ENCODE data around the gene GRB2. TPM values are rescaled to one million over a fixed set of nuclear protein-coding genes. Genes with fewer than 3 reads are reported as not detected.

GRB2 gene
- polyA plus RNA-seq, 3 donors = 164 to 338 (median 262) TPM

DNA sequence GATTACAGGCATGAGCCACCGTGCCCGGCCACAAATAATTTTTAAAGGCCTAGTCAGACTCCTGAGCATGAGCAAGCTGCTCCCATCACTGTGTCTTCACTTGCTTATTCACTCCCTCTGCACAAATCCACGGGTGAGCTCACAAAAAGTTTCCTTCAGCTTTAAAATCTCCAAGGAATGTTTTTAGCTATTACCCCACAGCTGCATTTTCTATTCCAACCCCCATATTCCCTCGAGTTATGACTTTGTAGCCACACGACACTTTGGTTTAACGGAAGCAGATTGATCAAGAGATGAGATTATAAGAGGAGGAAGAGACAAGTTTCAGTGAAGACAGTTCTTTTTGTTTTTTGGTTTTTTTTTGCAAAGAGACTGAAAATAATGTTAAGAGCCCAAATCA lies 67.1 kb downstream of the GRB2 start:
- intact Hi-C loops (cut with micrococcal nuclease) = no loop called here
- WGBS (ENCODE audit: insufficient coverage) = 7% methylated on average over 4 of the region's 6 CpGs
- TF ChIP-seq, protein P1, sequence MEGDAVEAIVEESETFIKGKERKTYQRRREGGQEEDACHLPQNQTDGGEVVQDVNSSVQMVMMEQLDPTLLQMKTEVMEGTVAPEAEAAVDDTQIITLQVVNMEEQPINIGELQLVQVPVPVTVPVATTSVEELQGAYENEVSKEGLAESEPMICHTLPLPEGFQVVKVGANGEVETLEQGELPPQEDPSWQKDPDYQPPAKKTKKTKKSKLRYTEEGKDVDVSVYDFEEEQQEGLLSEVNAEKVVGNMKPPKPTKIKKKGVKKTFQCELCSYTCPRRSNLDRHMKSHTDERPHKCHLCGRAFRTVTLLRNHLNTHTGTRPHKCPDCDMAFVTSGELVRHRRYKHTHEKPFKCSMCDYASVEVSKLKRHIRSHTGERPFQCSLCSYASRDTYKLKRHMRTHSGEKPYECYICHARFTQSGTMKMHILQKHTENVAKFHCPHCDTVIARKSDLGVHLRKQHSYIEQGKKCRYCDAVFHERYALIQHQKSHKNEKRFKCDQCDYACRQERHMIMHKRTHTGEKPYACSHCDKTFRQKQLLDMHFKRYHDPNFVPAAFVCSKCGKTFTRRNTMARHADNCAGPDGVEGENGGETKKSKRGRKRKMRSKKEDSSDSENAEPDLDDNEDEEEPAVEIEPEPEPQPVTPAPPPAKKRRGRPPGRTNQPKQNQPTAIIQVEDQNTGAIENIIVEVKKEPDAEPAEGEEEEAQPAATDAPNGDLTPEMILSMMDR (IDR thresholded peaks at IDR 0.05) = no peak
- Mint-ChIP-seq H3K4me1 (peaks cover 72% of the 10 kb centered on the region), H3K27ac (peak overlapping the region; percentile 74 to 86 (median 81)), H3K9me3 (no peaks in the 10 kb centered on the region), H3K27me3 (ENCODE audit: low read depth in 3 of 3) (peaks cover 0 to 2% (median 0%) of the 10 kb centered on the region in 3 donors), H3K36me3 (peaks cover 11 to 27% of the 10 kb centered on the region in 2 donors), H3K4me3 (peak overlapping the region; percentile 2 to 69)
- no peak overlapping the region for H3K9ac ChIP-seq (ENCODE audit: insufficient read depth, low read length, poor library complexity, severe bottlenecking)
- peak overlapping the region; percentile 54 for H3K4me2 ChIP-seq (replicated peaks; ENCODE audit: extremely low read depth, low read length, poor library complexity, severe bottlenecking)
- H3K27me3 ChIP-seq (ENCODE audit: control insufficient read depth in 2 of 2, insufficient read depth in 2 of 2, low read length in 2 of 2) = no peaks in the 10 kb centered on the region
- H2AFZ ChIP-seq (ENCODE audit: insufficient read depth, low read depth, low read length, poor library complexity, severe bottlenecking) = no peak overlapping the region
- H3K79me2 ChIP-seq (ENCODE audit: insufficient read depth, low read length) = peaks cover 97% of the 10 kb centered on the region
- H4K20me1 ChIP-seq (ENCODE audit: insufficient read depth, low read length) = peaks cover 99% of the 10 kb centered on the region
- peak overlapping the region in 1 of 3 experiments; percentile 23 for H3K4me3 ChIP-seq (replicated peaks in 1 of 3; ENCODE audit: low read depth in 2 of 3, low read length in 3 of 3)
- peak overlapping the region; percentile 16 to 77 for H3K27ac ChIP-seq (ENCODE audit: low read depth in 1 of 2, low read length in 2 of 2)
- H3K36me3 ChIP-seq (replicated peaks in 1 of 2; ENCODE audit: control insufficient read depth in 1 of 2, insufficient read depth in 2 of 2, low read length in 2 of 2) = peaks cover 4 to 16% of the 10 kb centered on the region in 2 donors
- no peaks in the 10 kb centered on the region for H3K9me3 ChIP-seq (replicated peaks in 1 of 2; ENCODE audit: control insufficient read depth in 1 of 2, insufficient read depth in 1 of 2, low read length in 2 of 2)
- DNase-seq = no peak
- peaks cover 56 to 63% of the 10 kb centered on the region in 2 donors for H3K4me1 ChIP-seq (ENCODE audit: control insufficient read depth in 1 of 2, insufficient read depth in 2 of 2, low read length in 2 of 2)

- H3K27ac ChIP-seq (ENCODE audit: low read depth in 1 of 2, low read length in 2 of 2) = peak overlapping the region in 1 of 2 donors; percentile 21
- intact Hi-C loops (cut with micrococcal nuclease) = no loop called here
Observed at GRCh38 chr17:75335315-75335714, 70.2 kb downstream of the GRB2 start.

More at GRCh38 chr17:75335315-75335714, 70.2 kb downstream of the GRB2 start:
- no peak overlapping the region for H2AFZ ChIP-seq (ENCODE audit: insufficient read depth, low read depth, low read length, poor library complexity, severe bottlenecking)
- 90% methylated on average over 2 of the region's 3 CpGs for WGBS (ENCODE audit: insufficient coverage)
- peaks cover 97% of the 10 kb centered on the region for H3K79me2 ChIP-seq (ENCODE audit: insufficient read depth, low read length)
- Mint-ChIP-seq H3K36me3 (peaks cover 26 to 42% of the 10 kb centered on the region in 2 donors), H3K4me1 (peaks cover 45% of the 10 kb centered on the region), H3K9me3 (no peaks in the 10 kb centered on the region), H3K27me3 (ENCODE audit: low read depth in 3 of 3) (peaks cover 0 to 2% (median 0%) of the 10 kb centered on the region in 3 donors), H3K4me3 (no peak overlapping the region), H3K27ac (peak overlapping the region in 2 of 7 donors; percentile 0 to 54)
- H3K36me3 ChIP-seq (replicated peaks in 1 of 2; ENCODE audit: control insufficient read depth in 1 of 2, insufficient read depth in 2 of 2, low read length in 2 of 2) = peaks cover 27 to 35% of the 10 kb centered on the region in 2 donors
- H3K9me3 ChIP-seq (replicated peaks in 1 of 2; ENCODE audit: control insufficient read depth in 1 of 2, insufficient read depth in 1 of 2, low read length in 2 of 2) = no peaks in the 10 kb centered on the region
- H3K9ac ChIP-seq (ENCODE audit: insufficient read depth, low read length, poor library complexity, severe bottlenecking) = no peak overlapping the region
- DNase-seq = no peak
- TF ChIP-seq, protein P1 (IDR thresholded peaks at IDR 0.05) = no peak
- peaks cover 33% of the 10 kb centered on the region in 2 donors for H3K4me1 ChIP-seq (ENCODE audit: control insufficient read depth in 1 of 2, insufficient read depth in 2 of 2, low read length in 2 of 2)
- H3K4me2 ChIP-seq (replicated peaks; ENCODE audit: extremely low read depth, low read length, poor library complexity, severe bottlenecking) = no peak overlapping the region
- peaks cover 99% of the 10 kb centered on the region for H4K20me1 ChIP-seq (ENCODE audit: insufficient read depth, low read length)
- H3K4me3 ChIP-seq (replicated peaks in 1 of 3; ENCODE audit: low read depth in 2 of 3, low read length in 3 of 3) = no peak overlapping the region
- no peaks in the 10 kb centered on the region for H3K27me3 ChIP-seq (ENCODE audit: control insufficient read depth in 2 of 2, insufficient read depth in 2 of 2, low read length in 2 of 2)
